ENCODE results near the gene PRPF38B.

- TF ChIP-seq, protein P1, sequence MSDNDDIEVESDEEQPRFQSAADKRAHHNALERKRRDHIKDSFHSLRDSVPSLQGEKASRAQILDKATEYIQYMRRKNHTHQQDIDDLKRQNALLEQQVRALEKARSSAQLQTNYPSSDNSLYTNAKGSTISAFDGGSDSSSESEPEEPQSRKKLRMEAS (IDR thresholded peaks at IDR 0.05; ENCODE audit: low read depth, low read length) = no peak
- TF ChIP-seq CTCF (IDR thresholded peaks at IDR 0.05; ENCODE audit: low read depth, low read length) = no peak
Measured at GRCh38 chr1:108657356-108658080, 34.6 kb upstream of the PRPF38B start.
